Measurements from ENCODE around the gene ZNF750. TPM values are rescaled to one million over a fixed set of nuclear protein-coding genes. Genes with fewer than 3 reads are reported as not detected.

ZNF750 gene
- total RNA-seq, 1 experiment from 2014 or later, result not detected

GRCh38 chr17:82867763-82868325 is 28.0 kb upstream of the ZNF750 start:
- ChIA-PET POLR2A (ENCODE audit: low non-redundant PET) (no interaction called here), CTCF (no interaction called here)
- H3K9me3 ChIP-seq (ENCODE audit: low read depth, low read length, poor library complexity, severe bottlenecking), result no peaks in the 10 kb centered on the region
- peaks cover 34% of the 10 kb centered on the region for H3K4me1 ChIP-seq (ENCODE audit: insufficient read depth, low read length, poor library complexity, severe bottlenecking)
- no peak for DNase-seq (ENCODE audit: low spot score)
- H3K27me3 ChIP-seq (replicated peaks; ENCODE audit: insufficient read depth, low read depth, low read length, poor library complexity), result no peaks in the 10 kb centered on the region
- TF ChIP-seq CTCF (conservative IDR thresholded peaks at IDR 0.05; ENCODE audit: low read depth, low read length), result no peak
- TF ChIP-seq EZH2 (IDR thresholded peaks at IDR 0.05; ENCODE audit: borderline replicate concordance, low read depth, low read length, poor library complexity, severe bottlenecking), result no peak
- no peak overlapping the region for H3K27ac ChIP-seq (ENCODE audit: low read depth, low read length, poor library complexity, severe bottlenecking)
- H3K36me3 ChIP-seq (ENCODE audit: insufficient read depth, low read length, poor library complexity, severe bottlenecking), result peaks cover 13% of the 10 kb centered on the region
- intact Hi-C loops (cut with micrococcal nuclease; ENCODE audit: unreplicated experiment), result no loop called here
- no peak overlapping the region for H3K4me3 ChIP-seq (ENCODE audit: low read depth, low read length, poor library complexity, severe bottlenecking)
- no TSS peak for BruUV-seq (replicated peaks)

- TF ChIP-seq CTCF (conservative IDR thresholded peaks at IDR 0.05; ENCODE audit: low read depth, low read length) (no peak), EZH2 (IDR thresholded peaks at IDR 0.05; ENCODE audit: borderline replicate concordance, low read depth, low read length, poor library complexity, severe bottlenecking) (no peak)
- POLR2A ChIA-PET (ENCODE audit: low non-redundant PET), result no interaction called here
- Histone ChIP-seq H3K27ac (ENCODE audit: low read depth, low read length, poor library complexity, severe bottlenecking) (no peak overlapping the region), H3K27me3 (replicated peaks; ENCODE audit: insufficient read depth, low read depth, low read length, poor library complexity) (no peaks in the 10 kb centered on the region), H3K4me3 (ENCODE audit: low read depth, low read length, poor library complexity, severe bottlenecking) (no peak overlapping the region), H3K4me1 (ENCODE audit: insufficient read depth, low read length, poor library complexity, severe bottlenecking) (peaks cover 36% of the 10 kb centered on the region), H3K36me3 (ENCODE audit: insufficient read depth, low read length, poor library complexity, severe bottlenecking) (peaks cover 11% of the 10 kb centered on the region), H3K9me3 (ENCODE audit: low read depth, low read length, poor library complexity, severe bottlenecking) (no peaks in the 10 kb centered on the region)
- CTCF ChIA-PET, result no interaction called here
- DNase-seq (ENCODE audit: low spot score), result no peak
- no TSS peak for BruUV-seq (replicated peaks)
- intact Hi-C loops (cut with micrococcal nuclease; ENCODE audit: unreplicated experiment), result no loop called here
Observed at GRCh38 chr17:82866590-82867191, 26.9 kb upstream of the ZNF750 start.

GRCh38 chr17:82865774-82866395 is 26.1 kb upstream of the ZNF750 start:
- DNase-seq (ENCODE audit: low spot score), result peak; percentile 23
- BruUV-seq (replicated peaks), result no TSS peak
- POLR2A ChIA-PET (ENCODE audit: low non-redundant PET), result no interaction called here
- Histone ChIP-seq H3K27ac (ENCODE audit: low read depth, low read length, poor library complexity, severe bottlenecking) (peak overlapping the region; percentile 40), H3K4me3 (ENCODE audit: low read depth, low read length, poor library complexity, severe bottlenecking) (no peak overlapping the region), H3K9me3 (ENCODE audit: low read depth, low read length, poor library complexity, severe bottlenecking) (no peaks in the 10 kb centered on the region), H3K4me1 (ENCODE audit: insufficient read depth, low read length, poor library complexity, severe bottlenecking) (peaks cover 36% of the 10 kb centered on the region), H3K36me3 (ENCODE audit: insufficient read depth, low read length, poor library complexity, severe bottlenecking) (peaks cover 5% of the 10 kb centered on the region), H3K27me3 (replicated peaks; ENCODE audit: insufficient read depth, low read depth, low read length, poor library complexity) (no peaks in the 10 kb centered on the region)
- CTCF ChIA-PET, result no interaction called here
- TF ChIP-seq CTCF (conservative IDR thresholded peaks at IDR 0.05; ENCODE audit: low read depth, low read length) (no peak), EZH2 (IDR thresholded peaks at IDR 0.05; ENCODE audit: borderline replicate concordance, low read depth, low read length, poor library complexity, severe bottlenecking) (no peak)
- intact Hi-C loops (cut with micrococcal nuclease; ENCODE audit: unreplicated experiment), result no loop called here
